VCaP (cell line): ENCODE results near the gene S100A2.
"Not testable (repeated sequence)": the region's sequence is repeated elsewhere in the genome, so short reads cannot be mapped to it uniquely, and the experiment has no call there.

ENCODE experiments used
- H3K27ac ChIP-seq: fragments of 450-650 bp; 2 replicates; pipeline ENCODE4 v1.5.1; 2017
- CTCF ChIP-seq: fragments of 450-650 bp; conservative IDR thresholded peaks from 2 replicates; pipeline ENCODE4 v1.5.1; 2017; ENCODE audit warnings: mild to moderate bottlenecking, moderate library complexity

S100A2 gene

GRCh38 chr1:153577624-153578051, 12.0 kb upstream of the S100A2 start:
- H3K27ac ChIP-seq = no peak overlapping the region
- TF ChIP-seq CTCF = no peak

- H3K27ac ChIP-seq = no peak overlapping the region
- no peak for TF ChIP-seq CTCF
Observed at GRCh38 chr1:153577138-153577537, 11.5 kb upstream of the S100A2 start.

- not testable (repeated sequence) for H3K27ac ChIP-seq
Observed at GRCh38 chr1:153575497-153575896, 9.9 kb upstream of the S100A2 start.

DNA sequence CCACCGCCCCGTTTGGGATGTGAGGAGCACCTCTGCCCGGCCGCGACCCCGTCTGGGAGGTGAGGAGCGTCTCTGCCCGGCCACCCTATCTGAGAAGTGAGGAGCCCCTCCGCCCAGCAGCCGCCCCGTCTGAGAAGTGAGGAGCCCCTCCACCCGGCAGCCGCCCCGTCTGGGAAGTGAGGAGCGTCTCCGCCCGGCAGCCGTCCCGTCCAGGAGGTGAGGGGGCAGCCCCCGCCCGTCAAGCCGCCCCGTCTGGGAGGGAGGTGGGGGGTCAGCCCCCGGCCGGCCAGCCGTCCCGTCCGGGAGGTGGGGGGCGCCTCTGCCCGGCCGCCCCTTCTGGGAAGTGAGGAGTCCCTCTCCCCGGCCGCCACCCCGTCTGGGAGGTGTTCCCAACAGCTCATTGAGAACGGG, 9.4 kb upstream of the S100A2 start:
- not testable (repeated sequence) for H3K27ac ChIP-seq

GRCh38 chr1:153573351-153573750, 7.7 kb upstream of the S100A2 start:
- H3K27ac ChIP-seq = no peak overlapping the region
- no peak for TF ChIP-seq CTCF

DNA sequence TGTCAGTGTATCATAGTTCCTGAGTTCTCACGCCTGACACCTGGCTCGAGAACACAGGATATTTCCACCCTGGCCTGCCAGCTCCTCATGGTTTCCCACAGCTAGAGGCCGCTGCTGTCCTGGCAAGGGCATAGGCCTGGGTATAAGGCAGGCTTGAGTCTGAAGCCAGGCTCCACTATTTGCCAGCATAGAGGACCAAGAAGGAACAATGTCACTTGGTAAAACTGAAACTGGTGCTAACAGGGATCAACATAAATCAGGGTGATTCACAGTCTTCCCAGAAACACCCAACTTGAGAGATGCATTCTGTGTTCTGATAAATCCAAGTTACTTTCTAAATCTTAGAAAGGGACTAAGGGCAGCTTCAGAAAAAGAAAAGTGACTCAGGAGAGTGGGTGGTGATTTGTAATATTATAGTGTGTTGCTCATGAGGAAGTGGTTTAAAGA, 6.9 kb upstream of the S100A2 start:
- TF ChIP-seq CTCF = peak; percentile 98
- H3K27ac ChIP-seq = no peak overlapping the region

GRCh38 chr1:153571706-153572105, 6.1 kb upstream of the S100A2 start:
- no peak overlapping the region for H3K27ac ChIP-seq

DNA sequence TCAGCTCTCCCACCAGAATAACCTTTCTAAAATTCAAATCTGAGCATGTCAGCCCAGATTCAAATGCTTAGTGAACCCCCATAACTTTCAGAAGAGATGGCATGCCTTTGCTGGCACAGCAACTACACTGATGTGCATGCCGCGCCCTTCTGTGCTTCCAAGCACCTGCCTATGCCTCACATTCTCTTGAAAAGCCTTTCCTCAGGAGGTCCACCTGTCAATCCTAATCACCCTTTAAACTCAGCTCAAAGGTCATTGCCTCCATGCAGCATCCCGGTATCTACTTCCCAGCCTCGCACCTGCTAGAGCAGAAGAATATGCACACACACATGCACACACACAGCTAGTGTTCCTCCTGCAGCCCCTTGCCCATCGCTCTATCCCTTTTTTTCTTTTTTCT, 5.2 kb upstream of the S100A2 start:
- no peak overlapping the region for H3K27ac ChIP-seq
- TF ChIP-seq CTCF = no peak

More at GRCh38 chr1:153571706-153572105, 6.1 kb upstream of the S100A2 start:
- no peak for TF ChIP-seq CTCF

DNA sequence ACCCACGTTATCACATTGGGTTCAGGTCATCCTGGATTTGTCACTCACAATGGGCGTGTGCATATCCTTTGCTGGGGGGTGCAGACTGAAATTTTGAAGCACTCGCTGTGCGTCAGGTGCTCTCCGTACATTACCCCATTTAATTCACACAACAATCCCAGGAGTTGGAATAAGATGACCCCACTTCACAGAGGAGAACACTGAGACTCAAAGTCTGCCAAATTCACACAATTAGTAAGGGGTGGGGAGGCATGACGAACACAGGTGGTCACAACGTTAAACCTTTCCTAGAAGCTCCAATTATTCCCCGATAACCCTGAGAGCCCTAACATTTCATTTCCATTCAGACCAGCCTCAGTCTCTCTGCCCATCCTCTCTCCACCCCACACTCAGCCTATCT, 3.8 kb upstream of the S100A2 start:
- no peak overlapping the region for H3K27ac ChIP-seq
- no peak for TF ChIP-seq CTCF
